DOHH2 (cell line): ENCODE results near the gene ZNF43.
"Not testable (repeated sequence)": the region's sequence is repeated elsewhere in the genome, so short reads cannot be mapped to it uniquely, and the experiment has no call there.

Source experiments
- H3F3A ChIP-seq: fragments of 200-600 bp; sonication (generic), shearing (Covaris generic); 2 replicates; pipeline ENCODE4 v1.6.0; 2016; ENCODE audit warnings: antibody characterized with exemption, mild to moderate bottlenecking; ENCODE audit not compliant: control insufficient read depth, insufficient read depth
- H3K27ac ChIP-seq: fragments of 200-600 bp; sonication (generic); 2 replicates; pipeline ENCODE4 v1.5.1; 2014; ENCODE audit warnings: low read depth, mild to moderate bottlenecking, low read length, moderate library complexity
- H3K27me3 ChIP-seq: fragments of 200-600 bp; sonication (generic); 2 replicates; pipeline ENCODE4 v1.6.1; 2014; ENCODE audit warnings: mild to moderate bottlenecking, low read length, mixed read lengths; ENCODE audit not compliant: control insufficient read depth
- H3K36me3 ChIP-seq: fragments of 200-600 bp; sonication (generic); 2 replicates; pipeline ENCODE4 v1.6.1; 2014; ENCODE audit warnings: mild to moderate bottlenecking, low read length, moderate library complexity, mixed read lengths; ENCODE audit not compliant: control insufficient read depth
- H3K4me1 ChIP-seq: fragments of 200-600 bp; sonication (generic); 2 replicates; pipeline ENCODE4 v1.6.1; 2014; ENCODE audit warnings: mild to moderate bottlenecking, low read length, mixed read lengths; ENCODE audit not compliant: control insufficient read depth
- H3K4me2 ChIP-seq: fragments of 200-600 bp; sonication (generic); 2 replicates; pipeline ENCODE4 v1.6.0; 2014; ENCODE audit warnings: mild to moderate bottlenecking, low read length, moderate library complexity
- H3K4me3 ChIP-seq: fragments of 200-600 bp; sonication (generic); 2 replicates; pipeline ENCODE4 v1.5.1; 2014; ENCODE audit warnings: mild to moderate bottlenecking, low read length, mixed read lengths
- H3K79me2 ChIP-seq: fragments of 200-600 bp; sonication (generic); 2 replicates; pipeline ENCODE4 v1.6.1; 2014; ENCODE audit warnings: mild to moderate bottlenecking, low read length, mixed read lengths; ENCODE audit not compliant: control insufficient read depth
- H3K9me2 ChIP-seq: fragments of 200-600 bp; sonication (generic); replicated peaks from 2 replicates; pipeline ENCODE4 v1.6.1; 2014; ENCODE audit warnings: mild to moderate bottlenecking, low read length, mixed read lengths; ENCODE audit not compliant: control insufficient read depth
- H3K9me3 ChIP-seq: fragments of 200-600 bp; sonication (generic); 2 replicates; pipeline ENCODE4 v1.6.1; 2014; ENCODE audit warnings: antibody characterized with exemption, low read length, mixed read lengths; ENCODE audit not compliant: control insufficient read depth, insufficient read depth
- H4K20me1 ChIP-seq: fragments of 200-600 bp; sonication (generic); 2 replicates; pipeline ENCODE4 v1.6.0; 2014; ENCODE audit warnings: low read depth, mild to moderate bottlenecking, antibody characterized with exemption, low read length, moderate library complexity; ENCODE audit not compliant: control insufficient read depth, insufficient read depth
- CTCF ChIP-seq: fragments of 200-600 bp; sonication (generic); IDR thresholded peaks from one replicate; pipeline ENCODE4 v1.5.1; 2014; ENCODE audit warnings: antibody characterized with exemption, mild to moderate bottlenecking, low read depth, low read length; ENCODE audit not compliant: poor library complexity, severe bottlenecking
- EZH2phosphoT487 ChIP-seq: fragments of 200-600 bp; sonication (generic); IDR thresholded peaks from 2 replicates; pipeline ENCODE4 v1.6.1; 2017; ENCODE audit warnings: borderline replicate concordance, mild to moderate bottlenecking, antibody characterized with exemption, low read length, moderate library complexity, mixed read lengths

ZNF43 gene

GRCh38 chr19:21878646-21879045 is 42.7 kb upstream of the ZNF43 start:
- H3K79me2 ChIP-seq = no peaks in the 10 kb centered on the region
- no peaks in the 10 kb centered on the region for H3K27me3 ChIP-seq
- H3K9me2 ChIP-seq = no peaks in the 10 kb centered on the region
- no peaks in the 10 kb centered on the region for H3K4me1 ChIP-seq
- no peak overlapping the region for H3K27ac ChIP-seq
- no peaks in the 10 kb centered on the region for H3K36me3 ChIP-seq
- peaks cover 3% of the 10 kb centered on the region; the same call in 1 of the 2 replicates for H3K9me3 ChIP-seq
- no peaks in the 10 kb centered on the region for H3F3A ChIP-seq
- no peaks in the 10 kb centered on the region for H4K20me1 ChIP-seq
- H3K4me2 ChIP-seq = no peak overlapping the region
- no peak overlapping the region for H3K4me3 ChIP-seq
- TF ChIP-seq CTCF (no peak), EZH2phosphoT487 (no peak)

- H3K9me3 ChIP-seq = peaks cover 3% of the 10 kb centered on the region; the same call in 1 of the 2 replicates
- no peak for TF ChIP-seq CTCF
- no peak for TF ChIP-seq EZH2phosphoT487
Observed at GRCh38 chr19:21877976-21878375, 42.0 kb upstream of the ZNF43 start.

GRCh38 chr19:21876608-21877007 is 40.6 kb upstream of the ZNF43 start:
- H3K9me3 ChIP-seq, H3K27ac ChIP-seq, H3K36me3 ChIP-seq, H3K4me1 ChIP-seq, H3K4me3 ChIP-seq, H3K4me2 ChIP-seq, H3K27me3 ChIP-seq, H3K9me2 ChIP-seq, H3K79me2 ChIP-seq, H3F3A ChIP-seq, H4K20me1 ChIP-seq: not testable (repeated sequence)

More at GRCh38 chr19:21877976-21878375, 42.0 kb upstream of the ZNF43 start:
- H3K36me3 ChIP-seq = no peaks in the 10 kb centered on the region
- no peaks in the 10 kb centered on the region for H3K4me1 ChIP-seq
- H3K27me3 ChIP-seq = no peaks in the 10 kb centered on the region
- no peak overlapping the region for H3K4me3 ChIP-seq
- H3K27ac ChIP-seq = no peak overlapping the region
- no peaks in the 10 kb centered on the region for H3K9me2 ChIP-seq
- no peak overlapping the region for H3K4me2 ChIP-seq
- H3F3A ChIP-seq = no peaks in the 10 kb centered on the region
- H3K79me2 ChIP-seq = no peaks in the 10 kb centered on the region
- no peaks in the 10 kb centered on the region for H4K20me1 ChIP-seq

- Histone ChIP-seq H3K4me3 (no peak overlapping the region), H3F3A (no peaks in the 10 kb centered on the region), H3K9me2 (no peaks in the 10 kb centered on the region), H3K4me1 (peaks cover 5% of the 10 kb centered on the region), H3K27ac (no peak overlapping the region), H3K36me3 (no peaks in the 10 kb centered on the region), H3K9me3 (peaks cover 8% of the 10 kb centered on the region), H4K20me1 (no peaks in the 10 kb centered on the region), H3K79me2 (no peaks in the 10 kb centered on the region), H3K4me2 (no peak overlapping the region), H3K27me3 (no peaks in the 10 kb centered on the region)
- TF ChIP-seq CTCF = no peak
- no peak for TF ChIP-seq EZH2phosphoT487
Observed at GRCh38 chr19:21856773-21857514, 21.0 kb upstream of the ZNF43 start.
